ENCODE data around the gene MYBPC3.

- TF ChIP-seq POLR2A (IDR thresholded peaks at IDR 0.05; ENCODE audit: low read depth, low read length), result no peak
- TF ChIP-seq CTCF (IDR thresholded peaks at IDR 0.05; ENCODE audit: extremely low read depth in 1 of 2, insufficient read depth in 1 of 2, low read depth in 1 of 2, low read length in 2 of 2), result no peak
- no peak for TF ChIP-seq MYC (IDR thresholded peaks at IDR 0.05; ENCODE audit: low read depth, low read length)
- no peak for TF ChIP-seq EZH2 (IDR thresholded peaks at IDR 0.05; ENCODE audit: borderline replicate concordance, low read depth, low read length, severe bottlenecking)
- no peak for TF ChIP-seq MAX (IDR thresholded peaks at IDR 0.05; ENCODE audit: insufficient read depth, insufficient read length)
- no peak for TF ChIP-seq POLR2AphosphoS5 (IDR thresholded peaks at IDR 0.05; ENCODE audit: insufficient read depth, low read depth, low read length)
These were observed 68.4 kb downstream of the MYBPC3 start for GRCh38 chr11:47284151-47284550.

Measured in endothelial cell of umbilical vein (primary cell).